M059J (cell line): ENCODE measurements around the gene TCHHL1. TPM values are rescaled to one million over a fixed set of nuclear protein-coding genes. Genes with fewer than 3 reads are reported as not detected.

Experiments
- DNase-seq: peaks from one replicate; pipeline ENCODE4 v3.0.0-alpha.2; 2012; ENCODE audit warnings: low read depth
- total RNA-seq: library from RNA; depleted of rRNA; stranded (reverse); fragments of >200 nt; shearing (Covaris generic); gene quantifications from 2 replicates; pipeline ENCODE4 v1.2.3, GENCODE V29; 2014; rRNA removed

Gene TCHHL1
- total RNA-seq, 1 experiment from 2014 or later: not detected

GRCh38 chr1:152038871-152039270 lies 50.0 kb downstream of the TCHHL1 start:
- no peak for DNase-seq

GRCh38 chr1:152036267-152037216 lies 52.3 kb downstream of the TCHHL1 start, which contains the start of gene S100A11:
Gene S100A11 (minus strand): TSS chr1:152037004. CDS start chr1:152036915, 89 bp downstream.
- DNase-seq: peak; percentile 88

GRCh38 chr1:152035539-152036266 lies 53.2 kb downstream of the TCHHL1 start:
- DNase-seq: peak; percentile 49

- DNase-seq: peak; percentile 84
Observed at GRCh38 chr1:152034654-152035538, 54.0 kb downstream of the TCHHL1 start.

- DNase-seq: no peak
Observed at GRCh38 chr1:152034324-152034653, 54.6 kb downstream of the TCHHL1 start.

Other genes starting within 250 kb of the TCHHL1 start
- gene C2CD4D, start 249.2 kb downstream of the TCHHL1 start, total RNA-seq: not detected in 2 replicates
- not detected in 2 replicates for gene THEM5, start 235.4 kb downstream of the TCHHL1 start, total RNA-seq
- 8.2 and 11.7 TPM in 2 replicates for gene THEM4, start 179.6 kb downstream of the TCHHL1 start, total RNA-seq
- 120 and 154 TPM in 2 replicates for gene S100A10, start 95.2 kb downstream of the TCHHL1 start, total RNA-seq
- gene S100A11, start 52.1 kb downstream of the TCHHL1 start, total RNA-seq: 784 and 824 TPM in 2 replicates
- gene TCHH, start 26.4 kb upstream of the TCHHL1 start, total RNA-seq: not detected in 2 replicates
- not detected in 2 replicates for gene RPTN, start 70.2 kb upstream of the TCHHL1 start, total RNA-seq
- not detected in 2 replicates for gene HRNR, start 135.1 kb upstream of the TCHHL1 start, total RNA-seq
- gene FLG, start 236.2 kb upstream of the TCHHL1 start, total RNA-seq: 0.05 and 0.17 TPM in 2 replicates